Measurements from ENCODE around the gene PIK3R5. TPM values are rescaled to one million over a fixed set of nuclear protein-coding genes. Genes with fewer than 3 reads are reported as not detected.
A peak's percentile ranks its signal among the peaks of the same experiment; 100 is the strongest.

PIK3R5 gene
- total and polyA plus RNA-seq, 3 donors from 2014 or later: 6.1 to 14.0 (median 7.4) TPM

DNA sequence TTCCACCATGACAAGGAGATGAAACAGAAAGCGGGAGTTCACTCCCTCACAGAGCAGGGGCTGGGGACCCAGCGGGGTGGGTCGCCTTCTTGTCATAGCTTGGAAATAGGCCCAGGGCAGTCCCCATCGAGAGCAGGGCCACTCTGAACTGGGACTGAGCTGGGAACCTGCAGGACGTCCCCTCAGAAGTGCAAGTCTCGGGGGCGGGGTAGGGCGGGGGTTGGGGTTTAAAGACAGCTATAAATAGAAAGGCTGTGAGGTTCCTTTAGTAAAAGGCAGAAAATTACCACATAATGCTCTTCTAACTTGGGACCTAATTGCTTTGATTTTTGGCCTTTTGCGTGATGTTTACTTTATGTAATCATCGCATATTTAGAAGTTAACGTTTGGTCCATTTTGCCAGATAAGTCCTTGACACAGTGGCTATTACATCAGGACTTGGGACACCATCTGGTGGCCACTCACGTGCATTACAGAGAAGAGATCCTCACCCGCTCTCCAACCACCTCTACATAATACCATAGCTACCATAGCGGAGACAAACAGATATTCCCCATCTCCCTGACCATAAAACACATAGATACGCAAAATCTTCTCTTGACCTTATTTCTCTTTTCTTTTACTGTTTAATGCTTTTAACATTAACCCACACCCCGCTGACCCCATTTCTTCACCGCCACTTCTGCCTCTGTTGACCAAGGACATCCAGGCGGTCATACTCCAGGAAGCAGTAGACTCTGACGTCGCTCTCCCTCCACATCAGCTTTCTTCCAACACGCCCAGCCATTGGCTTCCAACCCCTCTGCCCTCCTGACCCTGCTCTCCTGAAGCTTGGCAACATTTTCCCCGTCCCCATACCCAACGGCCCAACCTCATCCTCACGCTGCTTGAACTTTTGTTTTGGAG is 70.6 kb downstream of the PIK3R5 start:
- no peaks in the 10 kb centered on the region for H3K9me3 ChIP-seq
- TF ChIP-seq CTCF (IDR thresholded peaks at IDR 0.05) (peak; percentile 67 to 76 (median 72)), POLR2A (IDR thresholded peaks at IDR 0.05) (no peak)
- no peaks in the 10 kb centered on the region for H3K36me3 ChIP-seq (ENCODE audit: low read depth, missing control alignments)
- peak; percentile 81 for DNase-seq
- peaks cover 4% of the 10 kb centered on the region for H3K4me1 ChIP-seq
- no peak overlapping the region for H3K27ac ChIP-seq
- no peaks in the 10 kb centered on the region for H3K27me3 ChIP-seq
- intact Hi-C loops (cut with DNase I; ENCODE audit: low total_unique reads): no loop called here
- no peak overlapping the region for H3K4me3 ChIP-seq
- WGBS, 2 donors: 46 to 49% methylated on average over 24 of the region's 24 CpGs

DNA sequence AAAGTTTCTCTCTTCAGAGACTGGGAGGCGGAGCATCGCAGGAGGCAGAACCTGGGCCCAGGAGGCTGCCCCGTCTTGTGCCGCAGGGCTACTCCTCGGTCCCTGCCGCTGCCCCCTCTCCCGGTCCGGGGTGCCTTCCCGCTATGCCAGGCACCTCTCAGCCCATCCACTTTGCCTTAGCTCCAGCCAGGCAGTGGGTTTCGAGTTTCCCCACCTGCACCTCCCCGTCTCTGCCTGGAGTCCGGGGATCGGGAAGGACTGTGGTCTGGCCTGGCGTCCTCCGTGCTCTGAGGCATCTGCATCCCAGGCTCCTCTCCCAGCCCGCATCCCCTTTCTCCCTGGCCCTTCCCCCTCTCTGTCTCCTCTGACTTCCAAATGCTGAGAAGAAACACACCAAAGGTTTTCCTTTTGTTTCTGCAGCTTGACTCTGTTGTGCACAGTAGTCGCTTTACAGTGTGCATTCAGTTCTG is 71.3 kb downstream of the PIK3R5 start:
- no peaks in the 10 kb centered on the region for H3K27me3 ChIP-seq
- intact Hi-C loops (cut with DNase I; ENCODE audit: low total_unique reads): no loop called here
- H3K27ac ChIP-seq: no peak overlapping the region
- 47 to 73% methylated on average over 17 of the region's 17 CpGs for WGBS, 2 donors
- no peaks in the 10 kb centered on the region for H3K9me3 ChIP-seq
- DNase-seq: no peak
- no peak for TF ChIP-seq POLR2A (IDR thresholded peaks at IDR 0.05)
- TF ChIP-seq CTCF (IDR thresholded peaks at IDR 0.05): no peak
- H3K4me1 ChIP-seq: peaks cover 4% of the 10 kb centered on the region
- no peak overlapping the region for H3K4me3 ChIP-seq
- H3K36me3 ChIP-seq (ENCODE audit: low read depth, missing control alignments): no peaks in the 10 kb centered on the region

DNA sequence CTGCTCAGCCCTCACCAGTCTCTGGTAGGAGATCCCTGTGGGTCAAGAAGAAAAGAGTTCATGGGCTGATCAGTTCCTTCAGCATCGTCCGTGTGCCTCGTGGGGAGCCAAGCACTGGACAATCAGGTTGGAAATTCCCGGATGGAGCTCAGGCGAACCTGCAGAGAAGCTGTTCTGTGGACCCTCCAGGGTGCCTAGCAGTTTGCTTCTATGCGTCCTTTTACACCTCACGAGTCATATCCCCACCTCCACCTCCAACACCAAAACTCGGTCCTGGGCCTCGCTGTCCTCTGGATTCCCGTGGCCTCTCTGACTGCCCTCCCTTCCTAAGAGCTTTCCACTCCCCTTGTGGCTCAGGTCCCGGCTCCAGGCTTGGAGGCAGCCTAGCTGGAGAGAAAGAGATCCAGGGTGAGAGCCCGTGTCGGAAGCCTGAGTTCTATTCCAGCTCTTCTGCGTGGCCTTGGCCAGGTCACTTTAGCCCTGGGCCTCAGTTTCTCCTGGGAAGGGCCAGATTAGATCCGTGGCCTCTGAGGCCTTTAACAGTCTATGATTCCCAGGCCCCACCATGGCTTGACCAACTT is 71.8 kb downstream of the PIK3R5 start:
- DNase-seq: no peak
- intact Hi-C loops (cut with DNase I; ENCODE audit: low total_unique reads): no loop called here
- Histone ChIP-seq H3K27ac (no peak overlapping the region), H3K36me3 (ENCODE audit: low read depth, missing control alignments) (no peaks in the 10 kb centered on the region), H3K4me1 (peaks cover 4% of the 10 kb centered on the region), H3K9me3 (no peaks in the 10 kb centered on the region), H3K27me3 (no peaks in the 10 kb centered on the region), H3K4me3 (no peak overlapping the region)
- TF ChIP-seq POLR2A (IDR thresholded peaks at IDR 0.05): no peak
- TF ChIP-seq CTCF (IDR thresholded peaks at IDR 0.05): no peak
- 74 to 87% methylated on average over 15 of the region's 15 CpGs for WGBS, 2 donors

DNA sequence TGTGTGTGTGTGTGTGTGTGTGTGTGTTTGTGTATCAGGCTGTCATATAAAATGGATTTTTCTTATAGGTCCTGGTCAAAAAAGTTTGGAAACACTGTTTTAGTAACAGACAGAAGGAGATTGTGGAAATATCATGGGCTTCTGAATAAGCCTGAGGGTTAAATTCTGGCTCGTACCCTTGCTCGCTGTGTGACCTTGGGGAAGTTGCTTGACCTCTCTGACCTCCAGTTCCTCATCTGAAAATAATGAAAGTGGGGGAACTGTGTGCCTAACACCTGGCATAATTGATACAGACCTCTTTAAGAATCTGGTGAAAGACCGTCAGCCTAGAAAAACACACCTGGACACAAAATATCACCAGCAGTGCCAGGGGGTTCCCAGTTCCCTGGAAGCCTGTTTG is 72.4 kb downstream of the PIK3R5 start:
- intact Hi-C loops (cut with DNase I; ENCODE audit: low total_unique reads): no loop called here
- DNase-seq: no peak
- Histone ChIP-seq H3K27me3 (no peaks in the 10 kb centered on the region), H3K36me3 (ENCODE audit: low read depth, missing control alignments) (no peaks in the 10 kb centered on the region), H3K4me1 (peaks cover 4% of the 10 kb centered on the region), H3K4me3 (no peak overlapping the region), H3K9me3 (no peaks in the 10 kb centered on the region), H3K27ac (no peak overlapping the region)
- WGBS, 2 donors: 69 to 71% methylated on average over 3 of the region's 3 CpGs
- no peak for TF ChIP-seq CTCF (IDR thresholded peaks at IDR 0.05)
- TF ChIP-seq POLR2A (IDR thresholded peaks at IDR 0.05): no peak
